Activated CD4-positive, alpha-beta memory T cell treated with anti-CD3 and anti-CD28 coated beads, Interleukin-2, amount 10 ng/mL, durations not matched to agents 7 days and 5 days (primary cell): ENCODE measurements around the gene KIFC3. TPM values are rescaled to one million over a fixed set of nuclear protein-coding genes. Genes with fewer than 3 reads are reported as not detected.

Source experiments
- CTCF ChIA-PET: fragments of 350-600 bp; sonication (Branson Sonifier 250); formaldehyde crosslinking; loops from one replicate; lab custom pipeline; 2021; ENCODE audit warnings: antibody characterized with exemption, inconsistent platforms; lab: Charles Lee
- POLR2A ChIA-PET: fragments of 350-600 bp; sonication (Branson Sonifier 250); formaldehyde crosslinking; loops from one replicate; lab custom pipeline; 2021; ENCODE audit warnings: antibody characterized with exemption; lab: Charles Lee
- DNase-seq: peaks from one replicate; pipeline ENCODE4 v3.0.0-alpha.2; 2020
- H3K27ac Mint-ChIP-seq: one replicate; pipeline ENCODE4 v1.8.0; 2021; ENCODE audit warnings: mild to moderate bottlenecking, mixed read lengths
- H3K27me3 Mint-ChIP-seq: one replicate; pipeline ENCODE4 v1.8.0; 2021; ENCODE audit warnings: mixed read lengths
- H3K36me3 Mint-ChIP-seq: one replicate; pipeline ENCODE4 v1.8.0; 2021; ENCODE audit warnings: low read depth, mixed read lengths
- H3K4me1 Mint-ChIP-seq: one replicate; pipeline ENCODE4 v1.8.0; 2021; ENCODE audit warnings: mixed read lengths
- H3K4me3 Mint-ChIP-seq: one replicate; pipeline ENCODE4 v1.8.0; 2021; ENCODE audit warnings: mild to moderate bottlenecking, mixed read lengths
- H3K9me3 Mint-ChIP-seq: one replicate; pipeline ENCODE4 v1.8.0; 2021; ENCODE audit warnings: mixed read lengths
- total RNA-seq, 2 experiments: library from RNA; stranded (reverse); gene quantifications; one replicate each; pipeline ENCODE4 v1.2.3, GENCODE V29; 2021

The KIFC3 gene
- total RNA-seq, 2 experiments from 2014 or later, result not detected

- H3K4me3 Mint-ChIP-seq, result no peak overlapping the region
- ChIA-PET POLR2A (interaction anchor here (0.6 to 1.3 kb wide), 2 partner anchors 73 to 218 kb away, joined by 3 to 4 read pairs; partner anchors contain the start of gene KATNB1), CTCF (interaction anchor here (0.7 to 1.3 kb wide), 3 partner anchors 8 to 258 kb away, joined by 3 to 5 read pairs (median 4); no protein-coding TSS in a partner anchor)
- H3K36me3 Mint-ChIP-seq, result no peaks in the 10 kb centered on the region
- H3K9me3 Mint-ChIP-seq, result no peaks in the 10 kb centered on the region
- peaks cover 37% of the 10 kb centered on the region for H3K4me1 Mint-ChIP-seq
- DNase-seq, result peak; percentile 75
- H3K27me3 Mint-ChIP-seq, result peaks cover 38% of the 10 kb centered on the region
- no peak overlapping the region for H3K27ac Mint-ChIP-seq
Measured at GRCh38 chr16:57807968-57808528, 5.8 kb upstream of the KIFC3 start.

GRCh38 chr16:57807252-57807967 is 5.1 kb upstream of the KIFC3 start:
- Mint-ChIP-seq H3K9me3 (no peaks in the 10 kb centered on the region), H3K27me3 (peaks cover 44% of the 10 kb centered on the region), H3K4me3 (no peak overlapping the region), H3K27ac (no peak overlapping the region), H3K36me3 (peaks cover 5% of the 10 kb centered on the region), H3K4me1 (peaks cover 43% of the 10 kb centered on the region)
- no peak for DNase-seq
- ChIA-PET POLR2A (interaction anchor here (0.6 to 1.3 kb wide), 2 partner anchors 72 to 217 kb away, joined by 3 to 4 read pairs; partner anchors contain the start of gene KATNB1), CTCF (interaction anchor here (0.9 to 1.0 kb wide), 2 partner anchors 13 to 14 kb away, joined by 4 to 5 read pairs; no protein-coding TSS in a partner anchor)

- no peak overlapping the region for H3K4me3 Mint-ChIP-seq
- H3K27me3 Mint-ChIP-seq, result peaks cover 60% of the 10 kb centered on the region
- peaks cover 5% of the 10 kb centered on the region for H3K36me3 Mint-ChIP-seq
- ChIA-PET CTCF (no interaction called here), POLR2A (no interaction called here)
- H3K9me3 Mint-ChIP-seq, result no peaks in the 10 kb centered on the region
- H3K27ac Mint-ChIP-seq, result no peak overlapping the region
- peaks cover 39% of the 10 kb centered on the region for H3K4me1 Mint-ChIP-seq
- DNase-seq, result no peak
Measured at GRCh38 chr16:57805176-57805575, 2.9 kb upstream of the KIFC3 start.

- Mint-ChIP-seq H3K4me1 (peaks cover 39% of the 10 kb centered on the region), H3K4me3 (no peak overlapping the region), H3K27ac (no peak overlapping the region), H3K9me3 (no peaks in the 10 kb centered on the region), H3K36me3 (peaks cover 5% of the 10 kb centered on the region), H3K27me3 (peaks cover 68% of the 10 kb centered on the region)
- CTCF ChIA-PET, result interaction anchor here (0.6 kb wide), 1 partner anchor 58 kb away, joined by 3 read pairs; no protein-coding TSS in a partner anchor
- POLR2A ChIA-PET, result no interaction called here
- DNase-seq, result no peak
Measured at GRCh38 chr16:57804111-57804837, 2.0 kb upstream of the KIFC3 start.

GRCh38 chr16:57803134-57803990 is 1.1 kb upstream of the KIFC3 start:
- ChIA-PET POLR2A (interaction anchor here (1.5 kb wide), 1 partner anchor 8 kb away, joined by 7 read pairs; no protein-coding TSS in a partner anchor), CTCF (no interaction called here)
- H3K36me3 Mint-ChIP-seq, result peaks cover 5% of the 10 kb centered on the region
- no peaks in the 10 kb centered on the region for H3K9me3 Mint-ChIP-seq
- H3K27ac Mint-ChIP-seq, result no peak overlapping the region
- H3K4me3 Mint-ChIP-seq, result peak overlapping the region; percentile 67
- DNase-seq, result no peak
- H3K27me3 Mint-ChIP-seq, result peaks cover 71% of the 10 kb centered on the region
- H3K4me1 Mint-ChIP-seq, result peaks cover 39% of the 10 kb centered on the region

GRCh38 chr16:57801809-57802340 is 416 bp downstream of the KIFC3 start:
- Mint-ChIP-seq H3K27me3 (peaks cover 63% of the 10 kb centered on the region), H3K27ac (no peak overlapping the region), H3K4me1 (peaks cover 29% of the 10 kb centered on the region), H3K9me3 (no peaks in the 10 kb centered on the region), H3K4me3 (no peak overlapping the region), H3K36me3 (peaks cover 5% of the 10 kb centered on the region)
- POLR2A ChIA-PET, result interaction anchor here (1.5 kb wide), 1 partner anchor 9 kb away, joined by 7 read pairs; no protein-coding TSS in a partner anchor
- no peak for DNase-seq
- CTCF ChIA-PET, result interaction anchor here (1.3 kb wide), 1 partner anchor 9 kb away, joined by 5 read pairs; no protein-coding TSS in a partner anchor

GRCh38 chr16:57801098-57801808 is 1.0 kb downstream of the KIFC3 start:
- H3K4me3 Mint-ChIP-seq, result no peak overlapping the region
- ChIA-PET POLR2A (interaction anchor here (1.2 kb wide), 1 partner anchor 9 kb away, joined by 3 read pairs; no protein-coding TSS in a partner anchor), CTCF (interaction anchor here (1.3 kb wide), 1 partner anchor 9 kb away, joined by 5 read pairs; no protein-coding TSS in a partner anchor)
- H3K27ac Mint-ChIP-seq, result no peak overlapping the region
- H3K4me1 Mint-ChIP-seq, result peaks cover 30% of the 10 kb centered on the region
- H3K9me3 Mint-ChIP-seq, result no peaks in the 10 kb centered on the region
- DNase-seq, result no peak
- H3K27me3 Mint-ChIP-seq, result peaks cover 60% of the 10 kb centered on the region
- H3K36me3 Mint-ChIP-seq, result peaks cover 5% of the 10 kb centered on the region

- POLR2A ChIA-PET, result interaction anchor here (1.2 to 1.5 kb wide), 2 partner anchors 10 kb away, joined by 3 to 6 read pairs; no protein-coding TSS in a partner anchor
- no peak overlapping the region for H3K27ac Mint-ChIP-seq
- CTCF ChIA-PET, result interaction anchor here (0.9 to 1.2 kb wide), 2 partner anchors 8 to 10 kb away, joined by 3 to 4 read pairs; no protein-coding TSS in a partner anchor
Measured at GRCh38 chr16:57800200-57801097, 1.8 kb downstream of the KIFC3 start.

GRCh38 chr16:57799600-57800199 is 2.6 kb downstream of the KIFC3 start:
- Mint-ChIP-seq H3K4me1 (peaks cover 30% of the 10 kb centered on the region), H3K27ac (peak overlapping the region; percentile 5), H3K9me3 (no peaks in the 10 kb centered on the region), H3K4me3 (no peak overlapping the region), H3K36me3 (peaks cover 5% of the 10 kb centered on the region), H3K27me3 (peaks cover 50% of the 10 kb centered on the region)
- ChIA-PET POLR2A (interaction anchor here (1.5 kb wide), 1 partner anchor 11 kb away, joined by 6 read pairs; no protein-coding TSS in a partner anchor), CTCF (interaction anchor here (0.5 to 1.2 kb wide), 3 partner anchors 9 to 301 kb away, joined by 3 to 4 read pairs (median 3); no protein-coding TSS in a partner anchor)
- no peak for DNase-seq

More at GRCh38 chr16:57800200-57801097, 1.8 kb downstream of the KIFC3 start:
- no peaks in the 10 kb centered on the region for H3K9me3 Mint-ChIP-seq
- peaks cover 5% of the 10 kb centered on the region for H3K36me3 Mint-ChIP-seq
- H3K27me3 Mint-ChIP-seq, result peaks cover 54% of the 10 kb centered on the region
- no peak overlapping the region for H3K4me3 Mint-ChIP-seq
- DNase-seq, result no peak
- peaks cover 30% of the 10 kb centered on the region for H3K4me1 Mint-ChIP-seq
